ENCODE measurements around the gene PRRC2A.

DNA sequence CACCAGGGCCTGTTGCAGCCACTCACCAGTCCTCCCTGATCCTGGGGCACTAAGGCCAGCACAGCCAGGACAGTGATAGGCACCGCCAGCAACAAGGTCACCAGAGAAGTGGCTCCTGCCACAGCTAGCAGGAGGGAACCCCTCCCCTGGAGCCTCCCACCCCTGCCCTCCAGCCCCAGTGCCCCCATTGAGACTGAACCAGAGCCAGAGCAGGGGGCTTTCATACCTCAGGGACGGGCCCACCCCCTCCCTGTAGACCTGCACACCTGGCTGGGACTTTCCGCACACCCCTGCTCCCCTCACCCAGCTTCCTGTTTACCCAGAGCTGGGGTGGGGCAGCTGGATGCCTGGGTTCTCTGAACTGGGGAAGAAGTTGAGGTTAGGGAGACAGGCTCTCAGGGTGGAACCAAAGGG is 38.3 kb upstream of the PRRC2A start, which contains the start of gene LTB:
- TF ChIP-seq, protein P1, sequence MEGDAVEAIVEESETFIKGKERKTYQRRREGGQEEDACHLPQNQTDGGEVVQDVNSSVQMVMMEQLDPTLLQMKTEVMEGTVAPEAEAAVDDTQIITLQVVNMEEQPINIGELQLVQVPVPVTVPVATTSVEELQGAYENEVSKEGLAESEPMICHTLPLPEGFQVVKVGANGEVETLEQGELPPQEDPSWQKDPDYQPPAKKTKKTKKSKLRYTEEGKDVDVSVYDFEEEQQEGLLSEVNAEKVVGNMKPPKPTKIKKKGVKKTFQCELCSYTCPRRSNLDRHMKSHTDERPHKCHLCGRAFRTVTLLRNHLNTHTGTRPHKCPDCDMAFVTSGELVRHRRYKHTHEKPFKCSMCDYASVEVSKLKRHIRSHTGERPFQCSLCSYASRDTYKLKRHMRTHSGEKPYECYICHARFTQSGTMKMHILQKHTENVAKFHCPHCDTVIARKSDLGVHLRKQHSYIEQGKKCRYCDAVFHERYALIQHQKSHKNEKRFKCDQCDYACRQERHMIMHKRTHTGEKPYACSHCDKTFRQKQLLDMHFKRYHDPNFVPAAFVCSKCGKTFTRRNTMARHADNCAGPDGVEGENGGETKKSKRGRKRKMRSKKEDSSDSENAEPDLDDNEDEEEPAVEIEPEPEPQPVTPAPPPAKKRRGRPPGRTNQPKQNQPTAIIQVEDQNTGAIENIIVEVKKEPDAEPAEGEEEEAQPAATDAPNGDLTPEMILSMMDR (conservative IDR thresholded peaks at IDR 0.05; ENCODE audit: low read length) = no peak
- no peak for TF ChIP-seq EZH2phosphoT487 (IDR thresholded peaks at IDR 0.05; ENCODE audit: borderline replicate concordance, low read depth, low read length)

Measured in OCI-LY7 (cell line).